ENCODE results near the gene SLC6A16.

Gene SLC6A16

DNA sequence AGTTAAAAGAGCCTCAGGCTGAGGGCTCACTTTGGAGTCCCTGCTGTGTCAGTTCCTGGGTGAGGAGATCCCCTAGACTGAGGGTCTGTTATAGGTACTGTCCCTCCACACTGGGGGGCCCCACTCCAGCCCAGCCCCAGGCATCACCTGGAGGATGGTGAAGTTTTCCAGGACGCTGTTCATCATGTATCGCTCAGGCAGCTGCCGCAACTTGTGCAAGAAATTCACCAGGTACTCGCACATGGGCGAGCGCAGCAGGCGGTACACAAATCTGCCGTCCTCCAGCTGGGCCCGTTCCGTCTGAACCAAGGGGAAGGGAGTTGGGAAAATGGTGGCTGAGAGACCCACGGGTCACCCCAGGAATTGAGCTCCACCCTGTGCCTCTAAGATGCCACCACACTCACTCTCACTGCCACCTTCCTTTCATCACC, 17.3 kb upstream of the SLC6A16 start:
- Histone ChIP-seq H3K27ac (ENCODE audit: low read depth, low read length) (no peak overlapping the region), H3F3A (ENCODE audit: insufficient read depth) (peaks cover 31% of the 10 kb centered on the region), H3K79me2 (ENCODE audit: insufficient read depth, low read length) (peaks cover 6% of the 10 kb centered on the region; the same call in 1 of the 2 replicates), H3K4me3 (ENCODE audit: insufficient read depth, low read length, poor library complexity, severe bottlenecking) (no peak overlapping the region), H3K9ac (ENCODE audit: low read length) (no peak overlapping the region), H3K27me3 (ENCODE audit: low read length) (no peaks in the 10 kb centered on the region), H2AFZ (ENCODE audit: low read depth, low read length, severe bottlenecking) (no peak overlapping the region), H3K4me2 (ENCODE audit: low read depth, low read length, poor library complexity, severe bottlenecking) (no peak overlapping the region), H3K9me2 (replicated peaks; ENCODE audit: insufficient read depth, low read length) (no peaks in the 10 kb centered on the region), H4K20me1 (ENCODE audit: low read depth, low read length) (no peaks in the 10 kb centered on the region), H3K36me3 (ENCODE audit: low read length) (peaks cover 7% of the 10 kb centered on the region), H3K9me3 (ENCODE audit: insufficient read depth, low read length) (no peaks in the 10 kb centered on the region)
- TF ChIP-seq EZH2phosphoT487 (conservative IDR thresholded peaks at IDR 0.05; ENCODE audit: low read length), result no peak
- TF ChIP-seq, protein P1, sequence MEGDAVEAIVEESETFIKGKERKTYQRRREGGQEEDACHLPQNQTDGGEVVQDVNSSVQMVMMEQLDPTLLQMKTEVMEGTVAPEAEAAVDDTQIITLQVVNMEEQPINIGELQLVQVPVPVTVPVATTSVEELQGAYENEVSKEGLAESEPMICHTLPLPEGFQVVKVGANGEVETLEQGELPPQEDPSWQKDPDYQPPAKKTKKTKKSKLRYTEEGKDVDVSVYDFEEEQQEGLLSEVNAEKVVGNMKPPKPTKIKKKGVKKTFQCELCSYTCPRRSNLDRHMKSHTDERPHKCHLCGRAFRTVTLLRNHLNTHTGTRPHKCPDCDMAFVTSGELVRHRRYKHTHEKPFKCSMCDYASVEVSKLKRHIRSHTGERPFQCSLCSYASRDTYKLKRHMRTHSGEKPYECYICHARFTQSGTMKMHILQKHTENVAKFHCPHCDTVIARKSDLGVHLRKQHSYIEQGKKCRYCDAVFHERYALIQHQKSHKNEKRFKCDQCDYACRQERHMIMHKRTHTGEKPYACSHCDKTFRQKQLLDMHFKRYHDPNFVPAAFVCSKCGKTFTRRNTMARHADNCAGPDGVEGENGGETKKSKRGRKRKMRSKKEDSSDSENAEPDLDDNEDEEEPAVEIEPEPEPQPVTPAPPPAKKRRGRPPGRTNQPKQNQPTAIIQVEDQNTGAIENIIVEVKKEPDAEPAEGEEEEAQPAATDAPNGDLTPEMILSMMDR (IDR thresholded peaks at IDR 0.05; ENCODE audit: insufficient read depth, low read length, poor library complexity, severe bottlenecking), result no peak

DNA sequence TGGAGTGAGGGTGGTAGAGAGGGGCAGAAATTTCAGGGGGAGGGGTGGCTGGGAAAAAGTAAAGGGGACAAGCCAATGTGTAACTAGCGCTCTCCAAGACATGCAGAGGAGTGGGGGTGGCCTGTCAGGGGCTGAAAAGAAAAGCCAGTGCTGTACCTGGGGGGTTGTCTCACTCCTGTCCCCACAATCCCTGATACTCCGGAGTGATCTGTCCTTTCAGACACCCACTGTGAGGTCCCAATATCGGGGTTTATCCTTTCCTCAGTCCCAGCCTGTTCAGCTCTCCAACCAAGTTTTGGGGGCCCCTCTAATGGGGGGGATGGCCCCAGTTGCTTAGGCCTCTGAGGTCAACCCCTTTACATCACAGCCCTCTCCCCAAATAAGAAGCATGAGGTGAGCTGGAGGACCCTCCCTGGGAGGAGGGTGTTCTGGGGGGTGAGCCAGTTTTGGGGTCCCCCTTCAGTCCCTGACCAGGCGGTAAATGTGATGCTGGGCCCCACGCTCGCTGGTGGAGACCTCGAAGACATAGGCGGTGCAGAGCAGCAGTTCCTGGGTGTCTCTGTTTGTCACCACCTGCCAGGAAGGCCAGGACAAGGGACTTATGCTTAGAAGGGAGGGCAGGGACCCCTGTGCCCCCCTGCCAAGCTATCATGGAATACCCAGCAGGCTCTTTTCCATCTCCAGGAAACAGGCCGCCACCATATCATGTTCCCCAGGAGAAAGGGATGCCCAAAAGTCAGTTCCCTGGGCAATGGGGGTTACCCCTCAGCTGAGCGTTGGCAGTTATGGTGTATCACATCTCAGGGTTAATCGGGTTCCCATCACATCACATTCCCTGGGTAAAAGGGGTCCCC, 16.1 kb upstream of the SLC6A16 start:
- Histone ChIP-seq H3K4me2 (ENCODE audit: low read depth, low read length, poor library complexity, severe bottlenecking) (peak overlapping the region; percentile 88), H3K27me3 (ENCODE audit: low read length) (no peaks in the 10 kb centered on the region), H3K36me3 (ENCODE audit: low read length) (peaks cover 15% of the 10 kb centered on the region), H3K27ac (ENCODE audit: low read depth, low read length) (peak overlapping the region; percentile 89), H3K79me2 (ENCODE audit: insufficient read depth, low read length) (peaks cover 18% of the 10 kb centered on the region), H3K9ac (ENCODE audit: low read length) (no peak overlapping the region), H2AFZ (ENCODE audit: low read depth, low read length, severe bottlenecking) (no peak overlapping the region), H4K20me1 (ENCODE audit: low read depth, low read length) (no peaks in the 10 kb centered on the region), H3K4me3 (ENCODE audit: insufficient read depth, low read length, poor library complexity, severe bottlenecking) (no peak overlapping the region), H3K9me2 (replicated peaks; ENCODE audit: insufficient read depth, low read length) (no peaks in the 10 kb centered on the region), H3K9me3 (ENCODE audit: insufficient read depth, low read length) (no peaks in the 10 kb centered on the region), H3F3A (ENCODE audit: insufficient read depth) (peaks cover 41% of the 10 kb centered on the region)
- no peak for TF ChIP-seq EZH2phosphoT487 (conservative IDR thresholded peaks at IDR 0.05; ENCODE audit: low read length)
- TF ChIP-seq, protein P1 (IDR thresholded peaks at IDR 0.05; ENCODE audit: insufficient read depth, low read length, poor library complexity, severe bottlenecking), result no peak

DNA sequence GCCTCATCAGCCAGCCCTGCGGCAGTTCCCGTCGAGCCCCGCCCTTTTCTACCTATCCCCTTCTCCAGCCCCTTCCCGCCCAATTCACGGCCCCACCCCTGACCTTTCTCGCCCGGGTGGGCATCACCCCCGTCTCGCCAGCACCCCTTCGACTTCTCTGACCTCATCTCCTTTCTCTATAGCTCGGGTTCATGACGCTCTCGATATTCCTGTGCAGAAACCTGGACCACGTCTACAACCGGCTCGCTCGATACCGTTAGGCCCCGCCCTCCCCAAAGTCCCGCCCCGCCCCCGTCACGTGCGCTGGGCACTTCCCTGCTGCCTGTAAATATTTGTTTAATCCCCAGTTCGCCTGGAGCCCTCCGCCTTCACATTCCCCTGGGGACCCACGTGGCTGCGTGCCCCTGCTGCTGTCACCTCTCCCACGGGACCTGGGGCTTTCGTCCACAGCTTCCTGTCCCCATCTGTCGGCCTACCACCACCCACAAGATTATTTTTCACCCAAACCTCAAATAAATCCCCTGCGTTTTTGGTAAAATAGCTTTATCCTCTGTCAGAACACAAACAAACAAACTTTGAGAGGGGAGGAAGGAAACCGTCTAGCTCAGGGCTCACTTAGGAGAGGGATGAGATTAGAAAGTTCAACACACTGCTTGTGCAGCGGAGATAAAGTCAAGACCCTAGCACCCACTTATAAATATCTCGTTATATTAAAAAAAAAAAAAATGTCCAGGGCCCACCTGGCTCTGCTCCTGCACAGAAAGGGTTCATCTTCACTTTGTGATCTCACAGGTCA, 15.3 kb upstream of the SLC6A16 start:
- Histone ChIP-seq H3F3A (ENCODE audit: insufficient read depth) (peaks cover 44% of the 10 kb centered on the region), H3K9me3 (ENCODE audit: insufficient read depth, low read length) (no peaks in the 10 kb centered on the region), H3K9me2 (replicated peaks; ENCODE audit: insufficient read depth, low read length) (no peaks in the 10 kb centered on the region), H3K36me3 (ENCODE audit: low read length) (peaks cover 15% of the 10 kb centered on the region), H3K4me3 (ENCODE audit: insufficient read depth, low read length, poor library complexity, severe bottlenecking) (peak overlapping the region; percentile 17), H3K27ac (ENCODE audit: low read depth, low read length) (peak overlapping the region; percentile 89), H2AFZ (ENCODE audit: low read depth, low read length, severe bottlenecking) (no peak overlapping the region), H3K79me2 (ENCODE audit: insufficient read depth, low read length) (peaks cover 26% of the 10 kb centered on the region), H4K20me1 (ENCODE audit: low read depth, low read length) (no peaks in the 10 kb centered on the region), H3K27me3 (ENCODE audit: low read length) (no peaks in the 10 kb centered on the region), H3K4me2 (ENCODE audit: low read depth, low read length, poor library complexity, severe bottlenecking) (peak overlapping the region; percentile 88), H3K9ac (ENCODE audit: low read length) (peak overlapping the region; percentile 41; the same call in 1 of the 2 replicates)
- TF ChIP-seq, protein P1 (IDR thresholded peaks at IDR 0.05; ENCODE audit: insufficient read depth, low read length, poor library complexity, severe bottlenecking), result no peak
- TF ChIP-seq EZH2phosphoT487 (conservative IDR thresholded peaks at IDR 0.05; ENCODE audit: low read length), result no peak

Measured in SU-DHL-6 (cell line).